ENCODE measurements around the gene PIEZO2.

GRCh38 chr18:10949655-10950054 is 199.7 kb downstream of the PIEZO2 start:
- TF ChIP-seq CTCF (conservative IDR thresholded peaks at IDR 0.05; ENCODE audit: low read length) (no peak), EZH2phosphoT487 (IDR thresholded peaks at IDR 0.05; ENCODE audit: borderline replicate concordance) (no peak)
